Astrocyte of the spinal cord (primary cell): Measurements from ENCODE around the gene SUCNR1.

Experiments
- DNase-seq: peaks from one replicate; pipeline ENCODE4 v3.0.0; 2011; ENCODE audit warnings: low read depth, low spot score
- H3K4me3 ChIP-seq: 2 replicates; pipeline ENCODE4 v1.5.1; 2011; ENCODE audit warnings: low read depth, mild to moderate bottlenecking, low read length, moderate library complexity
- in situ Hi-C: cut with HindIII; loops from 2 replicates; pipeline ENCODE4 v1.10.0; 2017; ENCODE audit warnings: low sequenced_read_pairs
- TF ChIP-seq, protein P1 (sequence below): IDR thresholded peaks from 2 replicates; pipeline ENCODE4 v1.5.1; 2012; ENCODE audit warnings: low read depth, mild to moderate bottlenecking, low read length, inconsistent platforms

The SUCNR1 gene, protein sequence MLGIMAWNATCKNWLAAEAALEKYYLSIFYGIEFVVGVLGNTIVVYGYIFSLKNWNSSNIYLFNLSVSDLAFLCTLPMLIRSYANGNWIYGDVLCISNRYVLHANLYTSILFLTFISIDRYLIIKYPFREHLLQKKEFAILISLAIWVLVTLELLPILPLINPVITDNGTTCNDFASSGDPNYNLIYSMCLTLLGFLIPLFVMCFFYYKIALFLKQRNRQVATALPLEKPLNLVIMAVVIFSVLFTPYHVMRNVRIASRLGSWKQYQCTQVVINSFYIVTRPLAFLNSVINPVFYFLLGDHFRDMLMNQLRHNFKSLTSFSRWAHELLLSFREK

DNA sequence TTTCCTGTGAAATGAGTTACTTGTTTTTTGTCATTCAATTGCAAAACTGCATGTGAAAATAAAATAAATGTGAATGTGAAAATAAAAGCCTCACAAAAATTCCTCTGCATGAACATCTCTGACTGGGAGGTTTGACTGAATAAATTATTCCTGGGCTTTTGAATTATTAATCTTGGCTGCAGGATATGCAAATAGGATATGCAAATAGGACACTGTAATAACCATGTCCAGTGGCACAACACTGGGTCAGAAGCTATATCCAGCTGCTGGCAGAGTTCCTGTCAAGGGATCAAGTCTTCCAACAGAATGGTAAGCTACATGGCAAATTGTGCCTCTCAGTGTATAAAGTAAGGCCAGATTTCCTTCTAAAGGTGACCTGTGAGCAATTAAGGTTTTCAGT, at the start of gene SUCNR1:
Gene SUCNR1 (plus strand): TSS at position 246 of the 400 bp plus-strand sequence. CDS start 6,250 bp downstream, outside the sequence.
- TF ChIP-seq, protein P1, sequence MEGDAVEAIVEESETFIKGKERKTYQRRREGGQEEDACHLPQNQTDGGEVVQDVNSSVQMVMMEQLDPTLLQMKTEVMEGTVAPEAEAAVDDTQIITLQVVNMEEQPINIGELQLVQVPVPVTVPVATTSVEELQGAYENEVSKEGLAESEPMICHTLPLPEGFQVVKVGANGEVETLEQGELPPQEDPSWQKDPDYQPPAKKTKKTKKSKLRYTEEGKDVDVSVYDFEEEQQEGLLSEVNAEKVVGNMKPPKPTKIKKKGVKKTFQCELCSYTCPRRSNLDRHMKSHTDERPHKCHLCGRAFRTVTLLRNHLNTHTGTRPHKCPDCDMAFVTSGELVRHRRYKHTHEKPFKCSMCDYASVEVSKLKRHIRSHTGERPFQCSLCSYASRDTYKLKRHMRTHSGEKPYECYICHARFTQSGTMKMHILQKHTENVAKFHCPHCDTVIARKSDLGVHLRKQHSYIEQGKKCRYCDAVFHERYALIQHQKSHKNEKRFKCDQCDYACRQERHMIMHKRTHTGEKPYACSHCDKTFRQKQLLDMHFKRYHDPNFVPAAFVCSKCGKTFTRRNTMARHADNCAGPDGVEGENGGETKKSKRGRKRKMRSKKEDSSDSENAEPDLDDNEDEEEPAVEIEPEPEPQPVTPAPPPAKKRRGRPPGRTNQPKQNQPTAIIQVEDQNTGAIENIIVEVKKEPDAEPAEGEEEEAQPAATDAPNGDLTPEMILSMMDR: no peak
- DNase-seq: no peak
- H3K4me3 ChIP-seq: no peak within 1 kb of the TSS
- in situ Hi-C loops: no loop called here

DNA sequence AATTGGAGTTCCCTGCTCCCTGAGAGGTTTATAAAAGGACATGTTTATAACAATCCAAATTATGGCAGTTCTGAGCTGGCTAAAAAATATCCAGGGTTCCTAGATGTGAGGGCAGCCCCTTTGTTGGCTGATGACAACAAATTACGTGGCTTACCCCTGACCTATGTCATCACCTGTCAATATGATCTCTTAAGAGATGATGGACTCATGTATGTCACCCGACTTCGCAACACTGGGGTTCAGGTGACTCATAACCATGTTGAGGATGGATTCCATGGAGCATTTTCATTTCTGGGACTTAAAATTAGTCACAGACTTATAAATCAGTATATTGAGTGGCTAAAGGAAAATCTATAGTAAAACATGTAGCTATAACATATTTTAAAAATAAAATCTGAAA, 45.6 kb upstream of the SUCNR1 start:
- no peak overlapping the region for H3K4me3 ChIP-seq
- in situ Hi-C loops: no loop called here
- TF ChIP-seq, protein P1: no peak
- DNase-seq: no peak

DNA sequence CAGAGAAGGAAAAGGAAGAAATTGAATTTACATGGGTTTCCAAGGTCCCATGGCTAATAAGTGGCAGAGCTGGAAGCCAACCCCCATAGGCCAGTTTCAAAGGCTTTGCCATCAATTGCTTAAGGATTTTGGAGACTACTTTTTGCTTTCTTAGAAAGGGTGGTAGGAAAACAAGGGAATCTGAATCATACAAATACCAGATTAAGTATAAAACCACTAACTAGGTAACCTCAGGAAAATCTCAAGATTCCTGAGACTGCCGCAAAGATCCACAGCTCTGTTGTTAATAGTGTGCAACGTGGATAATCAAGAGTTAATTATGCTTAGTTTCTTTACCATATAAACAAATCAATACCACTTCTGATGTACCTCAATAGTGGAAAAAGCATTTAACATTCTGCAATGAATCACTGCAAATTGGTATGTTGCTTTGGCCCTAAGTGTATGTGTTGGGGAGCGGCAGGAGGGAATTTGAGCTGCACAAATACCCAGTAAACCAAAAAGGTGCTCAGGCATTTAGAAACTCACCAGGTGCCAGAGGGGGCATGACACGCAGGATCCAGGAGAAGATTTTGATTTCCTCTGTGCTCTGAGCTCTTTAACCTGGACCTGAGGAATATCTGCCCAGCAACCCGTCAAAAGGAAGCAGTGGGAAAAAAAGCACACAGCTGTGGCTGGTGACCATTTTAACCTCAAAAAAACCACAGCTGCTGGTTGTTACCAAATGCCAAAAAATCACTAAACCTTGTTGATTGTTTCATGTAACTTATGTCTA, 37.5 kb upstream of the SUCNR1 start:
- TF ChIP-seq, protein P1: no peak
- DNase-seq: peak; percentile 77
- H3K4me3 ChIP-seq: no peak overlapping the region
- in situ Hi-C loops: no loop called here

DNA sequence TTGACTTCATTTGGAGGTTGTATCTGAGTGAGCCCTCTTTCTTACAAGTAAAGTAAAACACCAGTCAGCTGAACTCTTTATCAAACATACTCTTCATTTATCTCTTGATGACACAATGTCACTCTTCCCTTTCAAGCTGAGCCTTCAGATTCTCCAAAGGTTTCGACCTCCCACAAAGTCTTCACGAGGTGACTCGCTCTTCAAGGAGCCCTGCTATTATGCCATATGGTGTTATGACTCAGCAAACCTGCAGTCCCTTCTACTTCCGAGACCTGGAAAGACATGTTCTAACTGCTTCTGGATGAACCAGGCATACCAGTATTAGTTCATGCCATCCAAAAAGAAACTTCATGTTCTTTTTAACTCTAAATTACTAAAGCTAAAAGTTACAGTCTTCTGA, 36.4 kb upstream of the SUCNR1 start:
- DNase-seq: peak; percentile 77
- in situ Hi-C loops: no loop called here
- H3K4me3 ChIP-seq: no peak overlapping the region
- TF ChIP-seq, protein P1: no peak

DNA sequence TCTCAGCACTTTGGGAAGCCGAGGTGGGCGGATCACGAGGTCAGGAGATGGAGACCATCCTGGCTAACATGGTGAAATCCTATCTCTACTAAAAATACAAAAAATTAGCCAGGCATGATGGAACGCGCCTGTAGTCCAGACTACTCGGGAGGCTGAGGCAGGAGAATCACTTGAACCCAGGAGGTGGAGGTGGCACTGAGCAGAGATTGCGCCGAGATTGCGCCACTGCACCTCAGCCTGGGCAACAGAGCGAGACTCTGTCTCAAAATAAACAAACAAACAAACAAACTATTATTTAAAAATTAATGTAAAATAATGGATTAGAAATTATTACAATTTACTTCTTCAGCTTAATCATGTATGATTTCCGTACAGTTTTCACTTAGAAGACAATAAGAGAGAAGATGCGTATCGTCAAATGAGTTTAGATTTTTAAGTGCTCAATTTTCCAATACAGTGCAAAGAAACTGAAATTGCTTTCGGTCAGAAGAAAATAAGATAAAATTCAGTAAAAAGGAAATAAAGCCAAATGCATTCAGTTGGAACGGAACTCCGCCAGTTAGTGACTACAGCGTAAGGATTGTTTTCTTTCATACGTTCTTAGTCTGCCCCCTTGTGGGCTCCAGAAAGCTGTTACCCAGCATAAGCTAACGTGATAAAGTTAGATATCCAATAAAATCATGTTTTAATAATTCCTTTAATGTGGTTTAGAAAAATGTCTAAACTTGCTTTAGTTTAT, 34.7 kb upstream of the SUCNR1 start:
- DNase-seq: peak; percentile 82
- TF ChIP-seq, protein P1: peak; percentile 77
- no peak overlapping the region for H3K4me3 ChIP-seq
- in situ Hi-C loops: no loop called here

DNA sequence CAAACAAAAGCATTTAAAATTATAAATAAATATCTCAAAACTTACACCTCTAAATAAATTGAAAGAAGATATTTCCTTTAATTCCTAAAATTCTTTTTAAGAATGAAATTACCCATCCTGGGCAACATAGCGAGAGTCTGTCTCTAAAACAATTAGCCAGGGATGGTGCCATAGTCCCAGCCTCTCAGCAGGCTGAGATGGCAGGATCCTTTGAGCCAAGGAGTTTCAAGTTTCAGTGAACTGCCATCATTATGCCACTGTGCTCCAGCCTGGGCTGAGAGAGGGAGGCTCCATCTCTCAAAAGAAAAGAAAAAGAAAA, 34.2 kb upstream of the SUCNR1 start:
- DNase-seq: no peak
- H3K4me3 ChIP-seq: no peak overlapping the region
- in situ Hi-C loops: no loop called here
- TF ChIP-seq, protein P1: no peak
